CD4-positive, alpha-beta T cell treated with Interleukin-6 for 4 hours (primary cell): ENCODE measurements around the gene FAM222A.
"Not testable (repeated sequence)": the region's sequence is repeated elsewhere in the genome, so short reads cannot be mapped to it uniquely, and the experiment has no call there.

Source experiments
- DNase-seq: peaks from one replicate; pipeline ENCODE4 v3.0.0-alpha.2; 2020; ENCODE audit warnings: mixed read lengths

Gene FAM222A

DNA sequence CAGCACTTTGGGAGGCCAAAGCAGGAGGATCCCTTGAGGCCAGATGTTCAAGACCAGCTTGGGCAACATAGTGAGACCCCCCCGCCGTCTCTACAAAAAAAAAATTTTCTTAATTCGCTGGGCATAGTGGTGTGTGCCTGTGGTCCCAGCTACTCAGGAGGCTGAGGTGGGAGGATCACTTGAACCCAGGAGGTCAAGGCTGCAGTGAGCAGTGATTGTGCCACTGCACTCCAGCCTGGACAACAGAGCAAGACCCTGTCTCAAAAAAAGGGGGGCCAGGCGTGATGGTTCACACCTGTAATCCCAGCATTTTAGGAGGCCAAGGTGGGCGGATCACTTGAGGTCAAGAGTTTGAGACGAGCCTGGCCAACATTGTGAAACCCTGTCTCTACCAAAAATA lies 19.0 kb upstream of the FAM222A start:
- not testable (repeated sequence) for DNase-seq

DNA sequence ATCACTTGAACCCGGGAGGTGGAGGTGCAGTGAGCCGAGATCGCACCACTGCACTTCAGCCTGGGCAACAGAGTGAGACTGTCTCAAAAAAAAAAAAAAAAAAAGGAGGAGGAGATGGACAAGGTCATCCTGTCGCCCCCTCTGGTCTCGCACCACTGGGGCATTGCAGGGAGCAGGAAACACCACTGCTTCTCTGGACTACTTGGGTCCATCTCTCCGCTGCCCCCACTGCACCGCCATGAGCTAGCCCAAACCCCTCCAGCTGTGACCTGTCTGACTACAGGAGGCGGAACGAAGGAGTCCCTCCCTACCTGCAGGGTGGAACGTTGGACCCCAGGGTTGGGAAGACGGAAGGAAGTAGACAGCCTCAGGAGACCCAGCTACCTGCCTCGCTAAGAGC lies 18.2 kb upstream of the FAM222A start:
- DNase-seq, result no peak

DNA sequence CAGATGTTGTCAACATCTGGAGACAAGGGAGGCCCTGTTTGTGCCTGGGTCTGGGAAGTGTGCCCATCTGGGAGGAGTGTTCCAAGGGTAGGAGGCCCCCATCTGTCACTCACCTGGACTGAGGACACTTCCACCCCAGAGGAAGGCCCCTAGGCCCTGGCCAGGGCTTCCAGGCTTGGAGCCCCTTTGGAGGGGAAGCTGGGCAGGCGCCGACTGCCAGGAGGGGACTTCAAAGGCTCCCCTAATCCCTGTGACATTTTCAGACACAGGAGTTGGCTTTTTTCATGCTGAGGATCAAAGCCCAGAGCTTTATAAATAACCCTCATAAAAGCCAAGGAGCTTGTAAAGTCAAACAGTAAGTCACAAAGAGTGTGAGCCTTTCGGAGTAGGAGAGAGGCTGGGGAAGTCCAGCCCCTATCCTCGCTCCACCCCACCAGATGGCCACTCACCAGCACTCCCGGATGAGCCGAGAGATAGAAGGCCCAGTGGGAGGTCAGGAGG lies 17.6 kb upstream of the FAM222A start:
- no peak for DNase-seq

DNA sequence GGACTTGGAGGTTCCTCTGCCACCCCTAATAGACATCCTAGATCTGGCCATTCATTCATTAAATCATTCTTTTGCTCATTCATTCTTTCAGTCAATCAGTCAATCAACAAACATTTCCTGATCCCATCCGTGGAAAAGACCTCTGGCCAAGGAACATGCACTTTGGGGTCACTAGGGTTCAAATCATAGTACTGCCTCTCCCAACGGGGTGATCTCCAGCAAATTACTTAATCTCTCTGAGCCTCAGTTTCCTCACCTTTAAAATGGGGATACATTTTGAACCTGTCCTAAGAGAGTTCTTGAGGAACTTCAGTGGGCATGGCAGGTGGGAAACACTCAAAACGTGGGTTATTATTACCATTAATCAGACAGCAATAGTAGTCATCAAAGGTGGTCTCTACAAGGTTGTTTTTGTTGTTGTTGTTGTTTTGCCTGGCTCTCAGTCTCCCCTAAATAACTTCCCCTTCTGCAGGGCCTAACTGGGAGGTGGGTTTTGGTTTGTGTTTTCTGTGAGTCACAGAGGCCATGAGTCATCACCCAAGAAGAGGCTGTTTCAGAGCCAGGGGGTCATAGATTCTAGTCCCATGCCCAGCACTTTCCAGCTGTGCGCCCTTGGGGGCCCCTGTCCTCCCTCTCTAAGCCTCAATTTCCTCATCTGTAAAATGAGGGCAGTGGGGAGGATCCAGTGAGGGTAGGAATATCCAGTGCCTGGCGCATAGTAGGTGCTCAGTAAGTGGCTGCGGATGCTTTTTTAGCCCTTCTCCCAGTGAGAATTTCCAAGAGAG lies 16.9 kb upstream of the FAM222A start:
- DNase-seq, result no peak

DNA sequence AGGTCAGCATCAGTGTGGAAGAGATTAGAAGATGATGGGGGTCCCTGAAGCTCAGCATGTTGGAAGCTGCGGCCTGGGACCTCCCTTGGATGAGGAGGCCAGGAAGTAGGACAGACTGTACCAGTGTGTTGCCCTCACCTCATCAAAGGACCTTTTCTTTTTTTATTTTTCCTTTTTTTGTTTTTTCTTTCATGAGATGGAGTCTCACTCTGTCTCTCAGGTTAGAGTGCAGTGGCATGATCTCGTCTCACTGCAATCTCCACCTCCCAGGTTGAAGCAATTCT lies 16.4 kb upstream of the FAM222A start:
- no peak for DNase-seq

DNA sequence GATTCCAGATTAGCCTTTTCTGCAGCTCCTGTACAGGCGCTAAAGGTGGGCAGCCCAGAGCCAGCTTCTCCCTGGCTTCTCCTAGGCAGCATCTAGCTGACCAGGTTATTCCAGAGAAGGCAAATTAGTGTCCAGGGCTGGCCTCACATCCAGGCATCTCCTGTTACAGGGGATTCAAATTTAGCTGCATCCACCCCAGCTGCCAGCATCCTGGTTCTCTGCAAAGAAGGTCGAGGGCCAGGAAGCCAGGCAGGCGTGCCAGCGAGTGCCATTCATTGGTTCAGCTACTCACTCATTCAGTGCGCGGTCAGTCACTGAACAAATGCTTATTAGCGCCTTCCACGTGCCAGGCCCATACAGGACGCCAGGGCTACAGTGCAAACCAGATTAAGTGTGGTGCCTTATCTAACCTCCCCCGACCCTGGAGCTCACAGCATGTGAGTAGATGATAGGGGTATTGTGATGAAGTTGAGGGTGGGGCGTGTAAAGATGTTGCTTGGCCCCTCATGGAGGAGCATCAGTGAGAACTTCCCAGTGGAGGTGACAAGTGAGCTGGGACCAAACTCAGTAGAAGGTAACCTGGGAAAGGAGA lies 15.7 kb upstream of the FAM222A start:
- DNase-seq, result no peak

DNA sequence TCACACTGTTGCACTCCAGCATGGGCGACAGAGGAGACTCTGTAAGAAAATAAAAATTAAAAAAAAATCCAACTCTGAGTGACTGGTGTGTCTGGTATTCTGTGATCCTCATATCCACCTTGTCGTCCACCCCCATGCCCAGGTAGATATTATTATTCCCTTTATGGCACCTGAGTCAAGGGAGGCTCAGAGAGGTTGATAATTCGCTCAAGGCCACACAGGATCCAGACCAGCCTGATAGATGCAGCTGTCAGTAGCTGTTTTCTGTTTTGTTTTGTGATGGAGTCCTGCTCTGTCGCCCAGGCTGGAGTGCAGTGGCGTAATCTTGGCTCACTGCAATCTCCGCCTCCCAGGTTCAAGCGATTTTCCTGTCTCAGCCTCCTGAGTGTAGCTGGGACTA lies 14.8 kb upstream of the FAM222A start:
- DNase-seq, result no peak

DNA sequence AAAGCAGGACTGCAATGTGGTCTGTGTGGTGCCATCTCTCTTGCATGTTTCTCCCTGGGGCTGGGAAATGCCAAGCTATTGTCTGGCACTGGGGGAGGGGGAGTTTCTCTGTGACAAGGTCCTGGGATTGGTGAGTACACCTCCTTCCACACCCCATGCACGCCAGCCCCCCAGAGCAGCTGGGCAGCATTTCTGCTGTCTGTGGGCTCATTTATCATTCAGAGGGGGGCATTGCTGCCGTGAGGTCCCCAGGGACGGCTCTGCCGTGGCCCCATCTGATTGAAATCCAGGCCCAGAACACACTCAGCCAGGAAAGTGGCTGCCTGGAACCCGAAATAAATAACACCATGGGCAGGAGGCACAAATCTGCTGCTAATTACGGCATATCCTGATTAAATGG lies 12.6 kb upstream of the FAM222A start:
- no peak for DNase-seq

DNA sequence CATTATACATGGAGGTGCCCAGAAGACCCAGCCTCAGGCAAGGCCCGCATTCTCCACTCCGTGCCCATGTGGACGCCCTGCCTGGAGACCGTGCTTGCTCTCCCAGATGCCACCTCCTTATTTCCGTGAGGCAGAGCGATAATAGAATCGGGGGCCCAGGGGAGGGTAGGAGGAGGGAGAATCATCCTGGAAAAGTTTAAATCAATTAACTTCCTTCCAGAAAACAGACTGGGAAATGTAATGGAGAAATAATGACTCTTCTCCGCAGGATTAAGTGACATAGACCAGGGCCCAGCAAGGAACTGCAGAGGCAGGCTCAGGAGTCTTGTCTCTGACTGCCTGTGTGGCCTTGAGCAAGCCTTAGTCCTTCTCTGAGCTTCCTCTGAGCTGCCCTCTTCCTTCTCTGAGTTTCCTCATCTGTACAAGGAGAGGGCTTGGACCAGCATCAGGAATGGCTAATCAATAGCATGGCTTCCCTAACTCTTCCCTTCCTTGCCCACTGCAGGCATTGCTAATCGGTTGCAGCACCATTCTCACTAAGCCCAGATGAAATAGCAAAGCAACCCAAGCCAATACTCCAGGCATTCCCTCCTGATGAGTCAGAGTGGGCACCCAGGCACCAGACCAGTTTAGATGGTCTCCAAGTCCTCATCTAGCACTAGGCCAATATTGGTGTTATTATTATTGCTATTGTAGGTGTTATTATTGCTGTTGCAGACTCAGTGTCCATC lies 11.3 kb upstream of the FAM222A start:
- no peak for DNase-seq

DNA sequence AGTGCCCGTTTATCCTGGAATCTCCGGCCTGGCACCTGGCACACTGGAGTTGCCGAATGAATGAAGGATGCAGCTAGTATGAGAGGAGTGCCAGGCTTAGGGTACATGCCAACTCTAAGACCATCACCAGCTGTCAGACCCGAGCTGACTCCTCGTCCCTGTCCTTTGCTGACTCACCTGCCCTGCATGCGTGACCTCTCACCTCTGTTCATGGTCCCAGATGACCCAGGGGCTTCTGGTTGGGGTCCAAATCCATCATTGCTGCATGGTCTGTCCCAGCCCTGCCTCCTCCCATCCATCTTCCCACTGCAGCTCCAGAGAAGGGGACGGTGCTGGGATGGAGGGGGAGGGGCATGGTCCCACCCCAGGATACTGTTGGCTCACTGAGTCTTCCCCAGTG lies 9.9 kb upstream of the FAM222A start:
- DNase-seq, result no peak

DNA sequence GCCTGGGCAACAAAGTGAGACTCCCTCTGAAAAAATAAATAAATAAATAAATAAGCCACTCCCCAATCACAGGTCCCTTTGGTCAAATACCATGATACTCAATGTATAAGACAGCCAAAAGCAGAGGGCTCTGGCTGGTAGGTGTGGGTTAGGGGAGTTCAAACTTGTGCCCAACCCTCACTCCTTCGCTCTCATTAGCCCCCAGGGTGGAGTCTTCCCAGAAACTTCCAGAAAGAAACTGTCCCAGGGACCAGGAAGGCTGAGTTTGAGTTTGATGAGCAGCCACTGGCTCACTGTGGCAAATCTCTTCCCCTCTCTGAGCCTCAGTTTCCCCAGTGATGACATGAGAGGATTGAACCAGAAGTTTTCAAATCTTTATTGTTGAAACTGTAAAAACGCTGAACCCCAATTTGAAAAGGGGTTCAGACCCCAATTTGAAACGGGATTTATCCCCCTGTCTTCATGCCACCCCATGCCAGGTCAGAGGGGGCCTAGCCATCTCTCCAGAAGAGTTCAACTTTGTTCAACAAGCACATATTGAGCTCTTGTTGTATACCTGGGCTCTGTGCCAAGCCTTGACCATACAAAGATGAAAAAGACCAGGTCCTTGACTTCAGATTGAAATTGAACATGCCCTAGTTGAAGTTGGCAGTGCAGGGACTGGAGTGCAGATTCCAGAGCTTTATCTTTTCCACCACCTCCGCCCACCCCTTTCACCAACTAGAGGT lies 9.1 kb upstream of the FAM222A start:
- DNase-seq, result no peak

DNA sequence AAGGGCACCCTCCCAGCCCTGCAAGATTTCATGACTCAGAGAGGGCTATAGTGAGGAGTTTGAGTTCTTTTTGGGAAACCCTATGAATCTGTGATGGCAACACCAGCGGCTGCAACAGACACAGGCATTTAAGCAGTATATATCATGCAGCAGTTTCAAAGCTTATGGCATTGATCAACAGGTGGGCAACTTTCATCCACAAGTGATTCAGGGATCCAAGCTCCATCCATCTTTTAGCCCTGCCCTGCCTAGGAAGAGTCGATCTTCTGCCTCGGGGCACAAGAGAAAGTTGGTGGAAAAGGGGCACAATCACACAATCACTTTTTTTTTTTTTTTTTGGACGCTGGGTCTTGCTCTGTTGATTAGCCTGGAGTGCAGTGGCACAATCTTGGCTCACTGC lies 8.3 kb upstream of the FAM222A start:
- no peak for DNase-seq

DNA sequence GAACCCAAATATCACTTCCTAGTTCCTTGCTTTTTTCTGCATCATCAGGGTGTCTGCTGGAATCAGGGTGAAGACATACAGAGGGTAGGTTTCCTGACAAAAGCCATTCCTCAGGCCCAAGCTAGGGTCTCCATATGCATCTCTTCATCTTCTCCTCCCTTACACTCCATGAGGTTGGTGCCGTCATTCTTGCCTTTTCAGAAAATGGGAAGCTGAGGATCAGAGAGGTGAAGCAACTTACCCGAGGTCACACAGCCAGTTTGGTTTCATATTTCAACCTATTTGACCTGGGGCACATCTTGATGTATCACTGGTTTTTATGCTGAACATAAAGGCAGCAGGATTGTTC lies 7.3 kb upstream of the FAM222A start:
- DNase-seq, result no peak

DNA sequence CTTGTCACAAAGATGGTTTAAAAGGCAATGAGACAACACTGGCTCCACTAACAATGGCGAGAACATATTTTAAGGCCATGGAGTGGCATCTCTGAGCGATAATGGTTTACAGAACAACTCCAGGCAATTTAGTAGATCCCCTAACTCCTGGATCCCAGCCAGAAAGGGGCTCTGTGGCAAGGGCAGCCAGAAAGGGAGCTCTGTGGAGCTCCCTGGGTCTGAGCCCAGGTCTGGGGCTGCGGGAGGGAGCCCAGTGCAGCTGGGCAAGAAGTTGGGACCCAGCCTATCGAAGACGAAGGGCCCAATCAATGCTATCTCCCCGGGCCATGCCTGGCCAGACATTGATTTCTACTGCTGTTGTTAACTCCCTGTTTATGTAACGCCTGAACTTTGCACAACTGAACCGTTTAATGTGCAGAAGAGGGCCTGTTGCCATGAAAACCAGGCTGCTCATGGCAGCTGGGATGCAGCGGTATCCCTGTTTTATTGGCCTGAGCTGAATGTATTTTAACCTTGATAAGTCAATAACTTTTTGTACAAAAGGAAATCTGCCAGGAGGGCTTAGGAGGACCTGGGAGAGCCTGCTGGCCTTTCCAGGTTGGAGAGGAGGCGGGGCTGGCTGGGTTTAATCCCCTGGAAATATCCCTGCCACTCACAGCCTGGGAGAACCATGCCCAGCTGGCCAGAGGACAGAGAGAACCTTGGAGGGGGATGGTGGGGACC lies 6.7 kb upstream of the FAM222A start:
- no peak for DNase-seq

DNA sequence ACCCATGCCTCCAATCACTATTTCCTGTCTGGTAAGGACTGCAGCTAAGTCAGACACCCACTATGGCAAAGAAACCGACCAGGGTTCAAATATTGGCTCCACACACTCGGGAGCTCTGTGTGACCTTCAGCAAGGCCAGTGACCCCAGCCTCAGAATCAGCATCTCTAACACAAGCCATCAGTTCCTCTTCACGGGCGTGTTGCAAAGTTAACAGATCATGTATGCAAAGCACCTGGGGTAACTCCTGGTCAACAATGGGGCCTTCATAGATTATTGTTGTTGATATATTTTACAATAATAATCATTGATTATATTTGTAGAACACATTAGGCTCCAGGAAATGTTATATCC lies 6.2 kb upstream of the FAM222A start:
- no peak for DNase-seq

DNA sequence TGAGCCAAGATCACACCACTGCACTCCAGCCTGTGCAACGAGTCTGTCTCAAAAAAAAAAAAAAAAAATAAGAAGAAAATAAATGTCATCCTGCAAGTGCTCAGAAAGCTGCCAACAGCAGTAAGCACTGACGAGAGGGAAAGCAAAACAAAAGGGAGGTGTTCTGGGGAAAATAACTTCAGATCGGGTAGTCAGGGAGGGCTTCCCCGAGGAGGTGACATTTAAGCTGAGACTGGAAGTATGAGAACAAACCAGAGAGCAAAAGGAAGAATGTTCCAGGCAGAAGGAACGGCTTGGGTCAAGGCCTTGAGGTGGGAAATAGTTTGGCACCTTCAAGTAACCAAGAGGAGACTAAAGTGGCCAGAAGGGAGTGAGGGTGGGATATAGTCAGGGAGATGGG lies 4.7 kb upstream of the FAM222A start:
- DNase-seq, result no peak

DNA sequence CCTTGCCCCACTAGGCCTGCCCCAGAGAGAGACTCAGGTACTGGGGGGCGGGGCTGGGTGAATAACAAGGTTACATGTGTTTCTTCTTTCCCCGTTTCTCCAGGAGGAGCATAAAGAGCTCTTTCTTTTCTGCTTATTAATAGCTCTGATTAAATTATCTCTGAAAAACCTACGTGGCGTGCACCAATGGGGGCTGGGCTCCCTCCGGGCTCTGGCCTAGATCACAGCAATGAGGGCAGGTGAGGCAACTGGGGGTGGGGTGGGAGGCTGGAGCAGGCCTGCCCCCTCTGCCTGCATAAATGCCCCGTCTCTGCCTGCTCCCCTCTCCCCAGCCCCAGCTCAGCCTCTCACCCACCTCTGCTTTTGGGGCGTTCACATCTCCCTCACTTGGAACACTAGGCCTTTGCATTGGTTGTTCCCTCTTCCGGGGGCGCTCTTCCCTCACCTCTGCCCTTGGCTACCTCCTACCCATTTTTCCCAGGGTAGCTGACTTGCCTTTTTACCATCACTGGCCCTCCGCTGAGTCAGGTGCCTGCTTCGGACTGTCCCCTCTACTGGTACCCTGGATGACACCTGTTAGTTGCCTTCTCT lies 4.1 kb upstream of the FAM222A start:
- no peak for DNase-seq

DNA sequence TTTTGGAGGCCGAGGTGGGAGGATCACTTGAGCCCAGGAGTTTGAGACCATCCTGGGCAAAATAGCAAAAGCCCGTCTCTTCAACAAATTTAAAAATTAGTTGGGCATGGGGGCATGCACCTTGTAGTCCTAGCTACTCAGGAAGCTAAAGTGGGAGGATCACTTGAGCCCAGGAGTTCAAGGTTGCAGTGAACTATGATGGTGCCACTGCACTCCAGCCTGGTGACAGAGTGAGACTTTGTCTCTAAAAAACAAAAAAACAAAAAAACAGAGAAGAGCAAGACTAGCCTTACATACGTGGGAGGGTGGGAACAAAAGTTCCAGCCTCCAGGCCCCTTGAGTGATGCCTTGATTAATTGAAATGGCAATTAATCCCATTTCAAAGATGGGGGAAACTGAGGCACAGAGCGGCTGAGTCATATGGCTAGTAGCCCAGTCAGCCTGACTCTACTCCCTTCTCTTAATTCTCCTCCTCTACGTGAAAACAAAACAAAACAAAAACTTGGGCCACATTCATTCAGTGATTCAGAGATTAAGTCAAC lies 3.3 kb upstream of the FAM222A start:
- DNase-seq, result no peak

DNA sequence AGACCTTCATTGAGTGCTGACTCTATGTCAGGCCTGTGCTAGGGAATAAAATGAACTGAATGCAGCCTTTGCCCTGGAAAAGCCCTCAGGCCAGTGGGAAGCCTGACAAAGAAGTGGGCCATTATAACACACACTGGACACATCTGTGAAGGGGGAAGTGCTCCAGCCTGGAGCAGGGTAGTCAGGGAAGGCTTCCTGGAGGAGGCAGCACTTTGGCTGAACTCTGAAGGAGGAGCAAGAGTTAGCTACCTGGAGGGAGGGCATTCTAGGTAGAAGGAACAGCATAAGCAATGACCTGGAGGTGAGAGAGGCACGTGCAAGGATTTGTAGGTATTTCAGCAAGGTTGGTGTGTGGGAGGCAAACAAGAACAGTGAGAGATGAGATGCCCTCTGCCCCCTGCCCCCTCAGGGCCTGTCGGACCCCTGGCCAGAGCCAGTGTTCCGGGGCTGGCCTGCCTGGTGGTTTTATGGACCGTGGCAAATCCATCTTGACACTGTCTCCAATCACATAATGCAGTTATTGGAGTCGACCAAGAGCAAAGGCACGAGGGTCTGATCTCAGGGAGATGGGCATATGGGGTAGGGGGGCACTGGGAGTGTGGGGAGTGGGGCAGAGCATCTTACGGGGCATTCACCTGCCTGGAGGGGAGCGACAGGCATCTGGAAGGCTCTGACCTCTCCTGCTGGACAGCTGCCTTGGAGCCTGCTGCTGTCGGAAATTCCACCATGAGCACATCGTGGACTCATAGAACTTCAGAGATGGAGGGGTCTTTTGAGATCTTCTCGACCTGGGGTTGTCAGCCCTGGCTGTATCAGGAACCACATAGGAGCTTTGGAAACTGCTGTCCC lies 2.7 kb upstream of the FAM222A start:
- DNase-seq, result no peak

DNA sequence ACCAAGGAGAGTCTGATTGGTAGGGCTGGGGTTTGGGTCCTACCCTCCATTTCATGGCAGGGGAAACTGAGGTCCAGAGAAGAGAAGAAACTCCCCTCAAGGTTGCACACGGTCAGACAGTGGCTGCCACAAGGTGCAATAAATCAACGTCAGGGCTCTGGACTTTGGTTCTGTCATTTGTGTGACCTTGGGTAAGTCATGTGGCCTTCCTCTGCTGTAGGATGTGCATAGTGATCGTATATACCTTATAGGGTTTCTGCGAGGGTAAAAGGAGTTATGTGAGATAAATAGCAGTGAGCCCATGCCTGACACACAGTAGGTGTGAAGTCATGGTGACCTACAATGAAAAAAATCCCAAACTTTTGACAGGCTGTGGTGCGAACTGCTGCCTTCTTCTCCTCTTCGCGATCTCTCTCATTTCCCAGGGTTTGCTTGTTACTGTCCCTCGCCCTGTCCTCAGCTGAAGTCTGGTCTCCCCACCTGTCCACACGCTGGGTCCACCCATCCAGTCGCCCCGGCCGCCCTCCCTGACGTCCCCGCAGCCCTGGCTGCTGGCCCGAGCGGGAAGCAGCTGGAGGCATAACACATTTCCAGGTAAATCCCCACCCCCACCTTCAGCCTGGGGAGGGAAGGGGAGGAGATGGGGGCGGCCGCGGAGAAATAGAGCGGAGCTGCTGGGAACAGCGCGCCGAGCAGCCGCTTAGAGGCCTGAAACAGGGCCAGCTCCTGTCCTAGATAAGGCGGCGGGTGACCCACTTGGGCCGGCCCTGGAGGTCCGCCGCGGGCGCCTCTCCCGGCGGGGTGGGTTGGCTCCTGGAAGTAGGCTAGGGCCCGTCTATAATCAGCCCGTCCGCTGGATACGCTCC lies 1.8 kb upstream of the FAM222A start:
- no peak for DNase-seq
